H9 (cell line): ENCODE results near the gene NXPH3. TPM values are rescaled to one million over a fixed set of nuclear protein-coding genes. Genes with fewer than 3 reads are reported as not detected.

ENCODE experiments used
- DNase-seq: peaks from one replicate; pipeline ENCODE4 v3.0.0-alpha.2; 2017
- H2AFZ ChIP-seq: one replicate; pipeline ENCODE4 v1.6.1; 2013; ENCODE audit warnings: mild to moderate bottlenecking, low read length, control low read depth, moderate library complexity
- H2AK5ac ChIP-seq: 2 replicates; pipeline ENCODE4 v1.6.1; 2013; ENCODE audit warnings: low read length, control low read depth, mixed read lengths; ENCODE audit not compliant: insufficient read length
- H2BK120ac ChIP-seq: one replicate; pipeline ENCODE4 v1.6.1; 2013; ENCODE audit warnings: low read depth, mild to moderate bottlenecking, low read length, control low read depth, inconsistent platforms; ENCODE audit not compliant: poor library complexity, severe bottlenecking
- H2BK12ac ChIP-seq: 2 replicates; pipeline ENCODE4 v1.6.1; 2013; ENCODE audit warnings: low read length, control low read depth, mixed read lengths, low read depth; ENCODE audit not compliant: insufficient read length
- H2BK15ac ChIP-seq: 2 replicates; pipeline ENCODE4 v1.6.1; 2013; ENCODE audit warnings: low read depth, low read length, control low read depth
- H2BK20ac ChIP-seq: one replicate; pipeline ENCODE4 v1.6.1; 2013; ENCODE audit warnings: low read depth, mild to moderate bottlenecking, low read length, control low read depth, inconsistent platforms; ENCODE audit not compliant: poor library complexity, severe bottlenecking
- H2BK5ac ChIP-seq: 2 replicates; pipeline ENCODE4 v1.6.1; 2013; ENCODE audit warnings: low read length, control low read depth, mixed read lengths; ENCODE audit not compliant: insufficient read length
- H3K14ac ChIP-seq: 2 replicates; pipeline ENCODE4 v1.6.1; 2013; ENCODE audit warnings: low read length, control low read depth; ENCODE audit not compliant: insufficient read depth
- H3K18ac ChIP-seq: 2 replicates; pipeline ENCODE4 v1.6.1; 2013; ENCODE audit warnings: low read depth, mild to moderate bottlenecking, mixed read lengths, low read length, control low read depth; ENCODE audit not compliant: insufficient read length
- H3K23ac ChIP-seq: 2 replicates; pipeline ENCODE4 v1.6.1; 2013; ENCODE audit warnings: low read length, control low read depth, mixed read lengths, low read depth; ENCODE audit not compliant: insufficient read length
- H3K23me2 ChIP-seq: 2 replicates; pipeline ENCODE4 v1.6.1; 2013; ENCODE audit warnings: low read depth, mild to moderate bottlenecking, mixed read lengths, low read length, control low read depth; ENCODE audit not compliant: insufficient read length, poor library complexity, severe bottlenecking
- H3K27ac ChIP-seq: 2 replicates; pipeline ENCODE4 v1.5.1; 2013; ENCODE audit warnings: low read length, control low read depth, mixed read lengths, low read depth; ENCODE audit not compliant: insufficient read length
- H3K27me3 ChIP-seq: 2 replicates; pipeline ENCODE4 v1.6.1; 2013; ENCODE audit warnings: low read length, control low read depth, inconsistent platforms; ENCODE audit not compliant: insufficient read depth
- H3K4ac ChIP-seq: 2 replicates; pipeline ENCODE4 v1.6.1; 2013; ENCODE audit warnings: low read depth, mild to moderate bottlenecking, control low read depth, inconsistent platforms, low read length, moderate library complexity
- H3K4me1 ChIP-seq: 2 replicates; pipeline ENCODE4 v1.6.1; 2013; ENCODE audit warnings: low read length, control low read depth, inconsistent platforms; ENCODE audit not compliant: insufficient read depth
- H3K4me2 ChIP-seq: 2 replicates; pipeline ENCODE4 v1.6.1; 2013; ENCODE audit warnings: low read length, control low read depth, mixed read lengths; ENCODE audit not compliant: insufficient read length, insufficient read depth
- H3K56ac ChIP-seq: 2 replicates; pipeline ENCODE4 v1.6.1; 2013; ENCODE audit warnings: low read depth, mild to moderate bottlenecking, mixed read lengths, low read length, control low read depth; ENCODE audit not compliant: insufficient read length
- H3K79me1 ChIP-seq: 2 replicates; pipeline ENCODE4 v1.6.1; 2013; ENCODE audit warnings: low read depth, mild to moderate bottlenecking, moderate library complexity, low read length, control low read depth, inconsistent platforms; ENCODE audit not compliant: insufficient read depth, poor library complexity, severe bottlenecking
- H3K79me2 ChIP-seq: 2 replicates; pipeline ENCODE4 v1.6.1; 2013; ENCODE audit warnings: low read length, control low read depth, inconsistent platforms; ENCODE audit not compliant: insufficient read depth
- H3K9ac ChIP-seq: 2 replicates; pipeline ENCODE4 v1.6.1; 2013; ENCODE audit warnings: low read length, control low read depth, mixed read lengths; ENCODE audit not compliant: insufficient read length; ENCODE audit errors: extremely low read depth
- H3K9me3 ChIP-seq: one replicate; pipeline ENCODE4 v1.6.1; 2013; ENCODE audit warnings: low read depth, low read length, inconsistent platforms; ENCODE audit not compliant: control insufficient read depth
- H3T11ph ChIP-seq: one replicate; pipeline ENCODE4 v1.6.1; 2013; ENCODE audit warnings: mild to moderate bottlenecking, low read length, control low read depth, inconsistent platforms
- H4K20me1 ChIP-seq: one replicate; pipeline ENCODE4 v1.6.1; 2013; ENCODE audit not compliant: control insufficient read depth, insufficient read length, insufficient read depth
- H4K5ac ChIP-seq: 2 replicates; pipeline ENCODE4 v1.6.1; 2013; ENCODE audit warnings: low read depth, mild to moderate bottlenecking, mixed read lengths, low read length, control low read depth; ENCODE audit not compliant: insufficient read length
- H4K8ac ChIP-seq: replicated peaks from 2 replicates; pipeline ENCODE4 v1.6.1; 2013; ENCODE audit warnings: low read length, control low read depth, mixed read lengths, low read depth; ENCODE audit not compliant: insufficient read length
- H4K91ac ChIP-seq: 2 replicates; pipeline ENCODE4 v1.6.1; 2013; ENCODE audit warnings: low read depth, mild to moderate bottlenecking, moderate library complexity, mixed read lengths, low read length, control low read depth; ENCODE audit not compliant: insufficient read length
- H3K27ac Mint-ChIP-seq, 3 experiments: 2 replicates in 2 of 3; 3 replicates in 1 of 3; pipeline ENCODE4 v1.8.0; 2020 to 2021; ENCODE audit warnings: mixed read lengths in 3 of 3, mild to moderate bottlenecking in 1 of 3, moderate library complexity in 1 of 3
- H3K27me3 Mint-ChIP-seq: 2 replicates; pipeline ENCODE4 v1.8.0; 2021; ENCODE audit warnings: low read depth, mild to moderate bottlenecking, moderate library complexity, mixed read lengths
- H3K36me3 Mint-ChIP-seq, 3 experiments: 2 replicates in 2 of 3; 3 replicates in 1 of 3; pipeline ENCODE4 v1.8.0; 2020 to 2021; ENCODE audit warnings: low read depth in 3 of 3, mixed read lengths in 3 of 3; ENCODE audit not compliant: insufficient read depth in 1 of 3
- H3K4me1 Mint-ChIP-seq, 2 experiments: 2 replicates each; pipeline ENCODE4 v1.8.0; 2020; ENCODE audit warnings: mixed read lengths in 2 of 2
- H3K4me3 Mint-ChIP-seq, 2 experiments: 2 replicates in 1 of 2; 3 replicates in 1 of 2; pipeline ENCODE4 v1.8.0; 2020 to 2021; ENCODE audit warnings: mild to moderate bottlenecking in 2 of 2, mixed read lengths in 2 of 2, moderate library complexity in 1 of 2
- H3K9me3 Mint-ChIP-seq, 2 experiments: 2 replicates in 1 of 2; 3 replicates in 1 of 2; pipeline ENCODE4 v1.8.0; 2020; ENCODE audit warnings: mild to moderate bottlenecking in 2 of 2, mixed read lengths in 2 of 2, moderate library complexity in 1 of 2
- WGBS: extraction: QIAGEN DNeasy Blood & Tissue Kit; methylation state at CpG from one replicate; pipeline ENCODE4 v1.1.7; 2013; ENCODE audit warnings: missing lambda C conversion rate, low lambda C conversion rate, mixed read lengths; ENCODE audit not compliant: insufficient read length; ENCODE audit errors: extremely low coverage; 5-methylcytosine and 5-hydroxymethylcytosine counted together
- total RNA-seq: library from RNA; stranded (reverse); gene quantifications from 2 replicates; pipeline ENCODE4 v1.2.1, GENCODE V29; 2021
- TF ChIP-seq, protein P1 (sequence below): fragments of 200-600 bp; sonication (generic); conservative IDR thresholded peaks from 3 replicates; pipeline ENCODE4 v1.8.0; 2021; ENCODE audit warnings: antibody characterized with exemption, mild to moderate bottlenecking

NXPH3 gene
- total RNA-seq, 1 experiment from 2014 or later: 1.3 TPM

DNA sequence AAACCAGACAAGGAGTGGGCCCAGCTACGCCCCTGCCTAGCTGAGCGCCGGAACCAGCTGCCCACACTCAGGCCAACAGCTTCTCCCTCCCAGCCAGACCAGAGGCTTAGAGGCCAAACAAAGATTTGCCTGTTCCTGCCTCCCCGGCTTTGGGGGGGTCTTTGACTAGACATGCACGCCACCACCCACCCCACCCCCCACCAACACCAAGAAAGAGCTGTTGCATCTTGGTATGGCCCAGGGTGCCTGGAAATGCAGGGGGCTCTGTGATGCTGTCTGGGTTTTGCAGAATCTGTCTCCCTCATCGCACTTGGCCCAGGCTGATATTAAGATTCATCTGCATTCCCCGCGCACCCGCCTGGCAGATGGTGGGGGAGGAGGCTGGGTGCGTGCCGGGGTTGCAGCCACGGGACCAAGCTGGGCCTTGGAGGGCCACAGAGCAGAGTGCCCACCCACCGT lies 1.3 kb upstream of the NXPH3 start:
- H4K20me1 ChIP-seq: no peaks in the 10 kb centered on the region
- no peak overlapping the region for H3K27ac ChIP-seq
- Mint-ChIP-seq H3K27ac (no peak overlapping the region), H3K27me3 (peaks cover 75% of the 10 kb centered on the region), H3K4me1 (peaks cover 18 to 45% of the 10 kb centered on the region in 2 experiments), H3K4me3 (peak overlapping the region in 1 of 2 experiments; percentile 50; a peak in 3 of 5 replicates), H3K9me3 (no peaks in the 10 kb centered on the region; a peak in 1 of 5 replicates), H3K36me3 (no peaks in the 10 kb centered on the region)
- H2BK12ac ChIP-seq: no peak overlapping the region
- no peak overlapping the region for H2AK5ac ChIP-seq
- TF ChIP-seq, protein P1, sequence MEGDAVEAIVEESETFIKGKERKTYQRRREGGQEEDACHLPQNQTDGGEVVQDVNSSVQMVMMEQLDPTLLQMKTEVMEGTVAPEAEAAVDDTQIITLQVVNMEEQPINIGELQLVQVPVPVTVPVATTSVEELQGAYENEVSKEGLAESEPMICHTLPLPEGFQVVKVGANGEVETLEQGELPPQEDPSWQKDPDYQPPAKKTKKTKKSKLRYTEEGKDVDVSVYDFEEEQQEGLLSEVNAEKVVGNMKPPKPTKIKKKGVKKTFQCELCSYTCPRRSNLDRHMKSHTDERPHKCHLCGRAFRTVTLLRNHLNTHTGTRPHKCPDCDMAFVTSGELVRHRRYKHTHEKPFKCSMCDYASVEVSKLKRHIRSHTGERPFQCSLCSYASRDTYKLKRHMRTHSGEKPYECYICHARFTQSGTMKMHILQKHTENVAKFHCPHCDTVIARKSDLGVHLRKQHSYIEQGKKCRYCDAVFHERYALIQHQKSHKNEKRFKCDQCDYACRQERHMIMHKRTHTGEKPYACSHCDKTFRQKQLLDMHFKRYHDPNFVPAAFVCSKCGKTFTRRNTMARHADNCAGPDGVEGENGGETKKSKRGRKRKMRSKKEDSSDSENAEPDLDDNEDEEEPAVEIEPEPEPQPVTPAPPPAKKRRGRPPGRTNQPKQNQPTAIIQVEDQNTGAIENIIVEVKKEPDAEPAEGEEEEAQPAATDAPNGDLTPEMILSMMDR: no peak
- H3K9ac ChIP-seq: no peak overlapping the region
- H3K14ac ChIP-seq: no peak overlapping the region
- no peak overlapping the region for H2BK5ac ChIP-seq
- peaks cover 3% of the 10 kb centered on the region; the same call in 1 of the 2 replicates for H3K4me1 ChIP-seq
- no peak for DNase-seq
- no peak overlapping the region for H3K23ac ChIP-seq
- no peak overlapping the region for H4K5ac ChIP-seq
- no peak overlapping the region for H4K8ac ChIP-seq
- no peak overlapping the region for H2BK120ac ChIP-seq
- no peak overlapping the region for H3K18ac ChIP-seq
- H3K56ac ChIP-seq: no peak overlapping the region
- H3K4ac ChIP-seq: no peak overlapping the region
- peaks cover 3% of the 10 kb centered on the region; the same call in 1 of the 2 replicates for H3K27me3 ChIP-seq
- peaks cover 4% of the 10 kb centered on the region for H3K23me2 ChIP-seq
- H3K79me2 ChIP-seq: no peaks in the 10 kb centered on the region
- no peak overlapping the region for H3K4me2 ChIP-seq
- WGBS: no CpG with 5 or more reads among the region's 13 CpGs
- H3T11ph ChIP-seq: no peak overlapping the region
- no peak overlapping the region for H4K91ac ChIP-seq
- no peak overlapping the region for H2BK20ac ChIP-seq
- no peaks in the 10 kb centered on the region for H3K79me1 ChIP-seq
- H3K9me3 ChIP-seq: no peaks in the 10 kb centered on the region
- H2AFZ ChIP-seq: no peak overlapping the region
- H2BK15ac ChIP-seq: no peak overlapping the region
